K562 (cell line): Measurements from ENCODE around the gene SFRP5. TPM values are rescaled to one million over a fixed set of nuclear protein-coding genes. Genes with fewer than 3 reads are reported as not detected.

Experiments used
- BMI1 ChIP-seq: fragments of 150-350 bp; IDR thresholded peaks from 2 replicates; pipeline ENCODE4 v1.6.1; 2014; ENCODE audit warnings: low read length
- CBX5 ChIP-seq: IDR thresholded peaks from 2 replicates; pipeline ENCODE4 v1.6.1; 2014; ENCODE audit warnings: low read depth, borderline replicate concordance
- ELF4 ChIP-seq: fragments of 450-650 bp; formaldehyde crosslinking; IDR thresholded peaks from 2 replicates; pipeline ENCODE4 v1.4.0; 2022; ENCODE audit warnings: missing genetic modification characterization
- FOXA3 ChIP-seq, 2 experiments: fragments of 450-650 bp in 1 of 2; sonication (generic) in 1 of 2; formaldehyde crosslinking; IDR thresholded peaks in 1 of 2; conservative IDR thresholded peaks in 1 of 2; 2 replicates each; pipeline versions ENCODE4 v1.4.0 to v1.8.0; 2020 to 2022; ENCODE audit warnings: mild to moderate bottlenecking in 2 of 2, missing genetic modification reagents in 1 of 2
- GATA2 ChIP-seq: sonication (generic); formaldehyde crosslinking; IDR thresholded peaks from 2 replicates; pipeline ENCODE4 v1.4.0; 2020; ENCODE audit warnings: mild to moderate bottlenecking, missing genetic modification reagents
- HNRNPK ChIP-seq: fragments of 200-400 bp; formaldehyde crosslinking; IDR thresholded peaks from one replicate; pipeline ENCODE4 v1.6.1; 2018; ENCODE audit warnings: mild to moderate bottlenecking, low read depth, low read length; ENCODE audit not compliant: poor library complexity, severe bottlenecking
- KAT2B ChIP-seq: IDR thresholded peaks from one replicate; pipeline ENCODE4 v1.6.1; 2012; ENCODE audit warnings: low read depth, mild to moderate bottlenecking, control low read depth, inconsistent platforms, low read length, moderate library complexity
- KLF16 ChIP-seq: IDR thresholded peaks from 2 replicates; pipeline ENCODE4 v1.6.1; 2016; ENCODE audit warnings: antibody characterized with exemption
- MBD2 ChIP-seq: sonication (generic); IDR thresholded peaks from 2 replicates; pipeline ENCODE4 v1.6.1; 2016; ENCODE audit warnings: low read depth, borderline replicate concordance
- MTA1 ChIP-seq: fragments of 450-650 bp; IDR thresholded peaks from 2 replicates; pipeline ENCODE4 v1.6.1; 2017; ENCODE audit warnings: borderline replicate concordance
- MYC ChIP-seq, 2 experiments: fragments of 250-450 bp in 1 of 2; sonication (Bioruptor Pico) in 1 of 2; IDR thresholded peaks; 2 replicates each; pipeline versions ENCODE4 v1.5.1 to v1.6.1; 2012 to 2021; ENCODE audit warnings: low read depth in 2 of 2, borderline replicate concordance in 1 of 2, improper control_type of control experiment in 1 of 2, low read length in 1 of 2, mild to moderate bottlenecking in 1 of 2, moderate library complexity in 1 of 2
- RAD21 ChIP-seq, 2 experiments: fragments of 250-450 bp in 1 of 2; fragments of 450-650 bp in 1 of 2; sonication (Bioruptor Pico) in 1 of 2; formaldehyde crosslinking in 1 of 2; IDR thresholded peaks in 1 of 2; conservative IDR thresholded peaks in 1 of 2; 2 replicates each; pipeline versions ENCODE4 v1.4.0 to v1.8.0; 2020 to 2022; ENCODE audit warnings: mild to moderate bottlenecking in 2 of 2, moderate library complexity in 1 of 2
- RCOR1 ChIP-seq, 2 experiments: IDR thresholded peaks; 2 replicates each; pipeline ENCODE4 v1.6.1; 2012; ENCODE audit warnings: low read depth in 2 of 2, low read length in 2 of 2, borderline replicate concordance in 1 of 2, improper control_type of control experiment in 1 of 2
- TSC22D4 ChIP-seq: fragments of 450-650 bp; IDR thresholded peaks from 2 replicates; pipeline ENCODE4 v1.6.1; 2016; ENCODE audit warnings: missing genetic modification characterization, missing biosample characterization, control low read depth
- ZBTB11 ChIP-seq, 3 experiments: fragments of 200-800 bp in 1 of 3; fragments of 250-450 bp in 1 of 3; fragments of 450-650 bp in 1 of 3; sonication (Bioruptor Pico) in 1 of 3; sonication (Bioruptor generic) in 1 of 3; formaldehyde crosslinking in 1 of 3; IDR thresholded peaks; 2 replicates each; pipeline versions ENCODE4 v1.6.1 to v1.8.0; 2016 to 2022; ENCODE audit warnings: mild to moderate bottlenecking in 2 of 3, missing genetic modification characterization in 2 of 3, missing compliant biosample characterization in 1 of 3, moderate library complexity in 1 of 3
- ZNF197 ChIP-seq: fragments of 200-800 bp; sonication (Bioruptor generic); IDR thresholded peaks from 2 replicates; pipeline ENCODE4 v1.6.1; 2016; ENCODE audit warnings: low read depth, missing genetic modification characterization, missing compliant biosample characterization
- polyA plus RNA-seq, 8 experiments: library from polyadenylated mRNA; depleted of rRNA in 4 of 8; stranded (reverse) in 5 of 8; unstranded in 3 of 8; fragments of >200 nt; fragmentation: Nextera tagmentation in 2 of 8; fragmentation: Illumina TruSeq in 1 of 8; extraction: Ambion mirVana in 2 of 8; extraction: Trizol in 1 of 8; gene quantifications; 2 replicates each; pipeline versions ENCODE4 v1.2.1 to v1.2.3, GENCODE V29; 2011 to 2014; ENCODE audit warnings: inconsistent platforms in 1 of 8, missing spikeins in 1 of 8
- total RNA-seq, 7 experiments: library from RNA; depleted of rRNA in 6 of 7; stranded (reverse); fragments of >200 nt in 6 of 7; fragmentation: Illumina TruSeq in 2 of 7; extraction: Trizol in 2 of 7; gene quantifications; 2 replicates each; pipeline versions ENCODE4 v1.2.1 to v1.2.3, GENCODE V29; 2011 to 2021; ENCODE audit warnings: low replicate concordance in 1 of 7
- TF ChIP-seq, protein P1 (sequence below): IDR thresholded peaks from 2 replicates; pipeline ENCODE4 v1.6.1; 2012; ENCODE audit warnings: low read depth, low read length, improper control_type of control experiment, borderline replicate concordance
- TF ChIP-seq, protein P2 (sequence below): fragments of 450-650 bp; formaldehyde crosslinking; IDR thresholded peaks from 2 replicates; pipeline ENCODE4 v1.4.0; 2022; ENCODE audit warnings: missing genetic modification characterization

SFRP5 gene
- total and polyA plus RNA-seq, 9 of the 15 experiments (the other 6 are each of a cell fraction or from before 2014, with no cell fraction given): 0.07 to 0.29 (median 0.13) TPM; not detected in 3

GRCh38 chr10:97788552-97789442 is 17.0 kb upstream of the SFRP5 start (continued):
- TF ChIP-seq MTA1: 0 out of 2 replicates have a peak, but pooled peaks have one; percentile 36
- no peak for TF ChIP-seq HNRNPK
- peak; percentile 91 to 93 for TF ChIP-seq RCOR1 (IDR thresholded peaks at IDR 0.05; ENCODE audit: borderline replicate concordance in 1 of 2, low read depth in 2 of 2, low read length in 2 of 2)
- TF ChIP-seq BMI1: no peak
- peak; percentile 77 for TF ChIP-seq MBD2
- TF ChIP-seq TSC22D4 (tag): no peak
- peak; percentile 95 for TF ChIP-seq GATA2 (CRISPR knock-in tag)
- TF ChIP-seq, protein P1, sequence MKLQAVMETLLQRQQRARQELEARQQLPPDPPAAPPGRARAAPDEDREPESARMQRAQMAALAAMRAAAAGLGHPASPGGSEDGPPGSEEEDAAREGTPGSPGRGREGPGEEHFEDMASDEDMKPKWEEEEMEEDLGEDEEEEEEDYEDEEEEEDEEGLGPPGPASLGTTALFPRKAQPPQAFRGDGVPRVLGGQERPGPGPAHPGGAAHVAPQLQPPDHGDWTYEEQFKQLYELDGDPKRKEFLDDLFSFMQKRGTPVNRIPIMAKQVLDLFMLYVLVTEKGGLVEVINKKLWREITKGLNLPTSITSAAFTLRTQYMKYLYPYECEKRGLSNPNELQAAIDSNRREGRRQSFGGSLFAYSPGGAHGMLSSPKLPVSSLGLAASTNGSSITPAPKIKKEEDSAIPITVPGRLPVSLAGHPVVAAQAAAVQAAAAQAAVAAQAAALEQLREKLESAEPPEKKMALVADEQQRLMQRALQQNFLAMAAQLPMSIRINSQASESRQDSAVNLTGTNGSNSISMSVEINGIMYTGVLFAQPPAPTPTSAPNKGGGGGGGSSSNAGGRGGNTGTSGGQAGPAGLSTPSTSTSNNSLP: peak; percentile 77; the same call in 1 of the 2 replicates
- TF ChIP-seq ZNF197 (CRISPR knock-in tag): no peak
- no peak for TF ChIP-seq KAT2B
- TF ChIP-seq KLF16: peak; percentile 93
- TF ChIP-seq FOXA3 (CRISPR knock-in tag; conservative IDR thresholded peaks at IDR 0.05 in 1 of 2, IDR thresholded peaks at IDR 0.05 in 1 of 2): no peak
- no peak for TF ChIP-seq CBX5
- TF ChIP-seq ZBTB11 (CRISPR knock-in tag; IDR thresholded peaks at IDR 0.05): peak in 1 of 3 experiments; percentile 67; a peak in 2 of 6 replicates
- no peak for TF ChIP-seq ELF4 (CRISPR knock-in tag)
- TF ChIP-seq, protein P2, sequence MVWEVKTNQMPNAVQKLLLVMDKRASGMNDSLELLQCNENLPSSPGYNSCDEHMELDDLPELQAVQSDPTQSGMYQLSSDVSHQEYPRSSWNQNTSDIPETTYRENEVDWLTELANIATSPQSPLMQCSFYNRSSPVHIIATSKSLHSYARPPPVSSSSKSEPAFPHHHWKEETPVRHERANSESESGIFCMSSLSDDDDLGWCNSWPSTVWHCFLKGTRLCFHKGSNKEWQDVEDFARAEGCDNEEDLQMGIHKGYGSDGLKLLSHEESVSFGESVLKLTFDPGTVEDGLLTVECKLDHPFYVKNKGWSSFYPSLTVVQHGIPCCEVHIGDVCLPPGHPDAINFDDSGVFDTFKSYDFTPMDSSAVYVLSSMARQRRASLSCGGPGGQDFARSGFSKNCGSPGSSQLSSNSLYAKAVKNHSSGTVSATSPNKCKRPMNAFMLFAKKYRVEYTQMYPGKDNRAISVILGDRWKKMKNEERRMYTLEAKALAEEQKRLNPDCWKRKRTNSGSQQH (CRISPR knock-in tag): no peak
- peak; percentile 21; the same call in 1 of the 2 replicates for TF ChIP-seq MYC (IDR thresholded peaks at IDR 0.05; ENCODE audit: low read depth, low read length)
- TF ChIP-seq MYC (CRISPR knock-in tag; IDR thresholded peaks at IDR 0.05; ENCODE audit: borderline replicate concordance, low read depth): no peak
- peak; percentile 17 to 34; a peak in 2 of 4 replicates for TF ChIP-seq RAD21 (CRISPR knock-in tag; conservative IDR thresholded peaks at IDR 0.05 in 1 of 2, IDR thresholded peaks at IDR 0.05 in 1 of 2)
